GM12878 (cell line): ENCODE measurements around the gene USP4. TPM values are rescaled to one million over a fixed set of nuclear protein-coding genes. Genes with fewer than 3 reads are reported as not detected.

Experiments
- ATAC-seq: fragments of 200-7000 bp; cut with Tn5 transposase; 3 replicates; pipeline ENCODE4 v1.9.1; 2020; ENCODE audit warnings: mild to moderate bottlenecking, moderate library complexity
- BruUV-seq: library from RNA; stranded (reverse); fragments of 400-500 nt; replicated peaks from 2 replicates; lab custom pipeline; 2021; lab: Mats Ljungman, UMichigan
- CTCF ChIA-PET: fragments of 300-600 bp; sonication (Branson Sonifier 250); formaldehyde crosslinking; extraction: SDS; loops from one replicate; lab custom pipeline; 2021; ENCODE audit warnings: inconsistent platforms; lab: Yijun Ruan, JAX
- POLR2A ChIA-PET: fragments of 350-600 bp; formaldehyde crosslinking; extraction: SDS; loops from one replicate; lab custom pipeline; 2021; ENCODE audit warnings: inconsistent platforms; lab: Charles Lee
- RAD21 ChIA-PET: fragments of 300-600 bp; sonication (Branson Sonifier 250); formaldehyde crosslinking; loops from one replicate; lab custom pipeline; 2023; ENCODE audit warnings: antibody characterized with exemption; ENCODE audit not compliant: unreplicated experiment; lab: Charles Lee
- SMC1A ChIA-PET: fragments of 300-600 bp; sonication (Branson Sonifier 250); formaldehyde crosslinking; loops from one replicate; lab custom pipeline; 2023; ENCODE audit not compliant: unreplicated experiment, uncharacterized antibody; lab: Charles Lee
- DNase-seq: peaks from one replicate; pipeline ENCODE4 v3.0.0-alpha.2; 2011; ENCODE audit warnings: low read depth, low spot score
- FAIRE-seq: peaks from 3 replicates; lab custom pipeline; 2011; peaks lifted over from hg19 to GRCh38; lab: Jason Lieb, UNC
- H2AFZ ChIP-seq: 2 replicates; pipeline ENCODE4 v1.6.0; 2011; ENCODE audit warnings: low read depth, low read length, control low read depth; ENCODE audit not compliant: control insufficient read depth
- H3K27ac ChIP-seq: 2 replicates; pipeline ENCODE4 v1.5.1; 2011; ENCODE audit warnings: control low read depth; ENCODE audit not compliant: control insufficient read depth, insufficient read depth
- H3K27me3 ChIP-seq, 2 experiments: replicated peaks in 1 of 2; 2 replicates each; pipeline versions ENCODE4 v1.6.0 to v1.6.1; 2011; ENCODE audit warnings: low read length in 1 of 2; ENCODE audit not compliant: control insufficient read depth in 2 of 2, insufficient read depth in 2 of 2
- H3K36me3 ChIP-seq, 2 experiments: 2 replicates each; pipeline ENCODE4 v1.5.1; 2011; ENCODE audit warnings: low read length in 1 of 2; ENCODE audit not compliant: control insufficient read depth in 2 of 2, insufficient read depth in 2 of 2
- H3K4me1 ChIP-seq: 2 replicates; pipeline ENCODE4 v1.6.1; 2011; ENCODE audit warnings: mild to moderate bottlenecking, low read length, moderate library complexity, mixed read lengths; ENCODE audit not compliant: control insufficient read depth, insufficient read depth
- H3K4me2 ChIP-seq: 2 replicates; pipeline ENCODE4 v1.6.0; 2011; ENCODE audit warnings: control low read depth; ENCODE audit not compliant: control insufficient read depth, insufficient read depth
- H3K4me3 ChIP-seq: fragments of 200-600 bp; sonication (generic); 2 replicates; pipeline ENCODE4 v1.5.1; 2016
- H3K79me2 ChIP-seq: 2 replicates; pipeline ENCODE4 v1.6.0; 2011; ENCODE audit warnings: low read length; ENCODE audit not compliant: control insufficient read depth, insufficient read depth
- H3K9ac ChIP-seq: 2 replicates; pipeline ENCODE4 v1.8.0; 2011; ENCODE audit warnings: low read length, control low read depth, mixed read lengths; ENCODE audit not compliant: control insufficient read depth, insufficient read depth
- H3K9me3 ChIP-seq: replicated peaks from 3 replicates; pipeline ENCODE4 v1.5.1; 2011; ENCODE audit warnings: mild to moderate bottlenecking, low read length; ENCODE audit not compliant: control insufficient read depth, insufficient read depth
- H4K20me1 ChIP-seq: 2 replicates; pipeline ENCODE4 v1.6.0; 2011; ENCODE audit not compliant: control insufficient read depth, insufficient read depth
- CREM ChIP-seq: IDR thresholded peaks from 2 replicates; pipeline ENCODE4 v1.6.1; 2014; ENCODE audit warnings: antibody characterized with exemption, low read depth
- DPF2 ChIP-seq: fragments of 450-650 bp; IDR thresholded peaks from 2 replicates; pipeline ENCODE4 v1.6.1; 2017; ENCODE audit warnings: mild to moderate bottlenecking
- GATAD2B ChIP-seq: fragments of 450-650 bp; conservative IDR thresholded peaks from 2 replicates; pipeline ENCODE4 v1.6.1; 2017; ENCODE audit warnings: low read depth, mild to moderate bottlenecking, moderate library complexity
- MYB ChIP-seq: fragments of 150-350 bp; IDR thresholded peaks from 2 replicates; pipeline ENCODE4 v1.6.1; 2014; ENCODE audit warnings: mild to moderate bottlenecking, low read depth, low read length, borderline replicate concordance
- POU2F2 ChIP-seq: IDR thresholded peaks from 3 replicates; pipeline ENCODE4 v1.6.1; 2011; ENCODE audit warnings: low read depth, mild to moderate bottlenecking, low read length, borderline replicate concordance
- RAD21 ChIP-seq: IDR thresholded peaks from 2 replicates; pipeline ENCODE4 v1.6.1; 2011; ENCODE audit warnings: mild to moderate bottlenecking, low read depth, low read length, moderate library complexity; ENCODE audit not compliant: insufficient read depth
- RB1 ChIP-seq: fragments of 450-650 bp; formaldehyde crosslinking; IDR thresholded peaks from 2 replicates; pipeline ENCODE4 v1.6.1; 2017; ENCODE audit warnings: mild to moderate bottlenecking, borderline replicate concordance
- RBBP5 ChIP-seq: fragments of 200-600 bp; sonication (generic); conservative IDR thresholded peaks from 2 replicates; pipeline ENCODE4 v1.6.1; 2016
- RCOR1 ChIP-seq: conservative IDR thresholded peaks from 2 replicates; pipeline ENCODE4 v1.6.1; 2012; ENCODE audit warnings: low read depth, low read length, improper control_type of control experiment
- SMARCA5 ChIP-seq: fragments of 450-650 bp; IDR thresholded peaks from 2 replicates; pipeline ENCODE4 v1.6.1; 2017; ENCODE audit warnings: mild to moderate bottlenecking
- SUZ12 ChIP-seq: fragments of 200-600 bp; sonication (generic); IDR thresholded peaks from one replicate; pipeline ENCODE4 v1.6.1; 2018; ENCODE audit warnings: antibody characterized with exemption, mild to moderate bottlenecking; ENCODE audit not compliant: unreplicated experiment
- YY1 ChIP-seq: IDR thresholded peaks from 2 replicates; pipeline ENCODE4 v1.6.1; 2011; ENCODE audit warnings: low read depth, mild to moderate bottlenecking, low read length
- WGBS: methylation state at CpG from one replicate; pipeline ENCODE4 v1.1.6; 2016; ENCODE audit warnings: low lambda C conversion rate; ENCODE audit not compliant: insufficient replicate concordance, insufficient coverage; ENCODE audit errors: missing lambda C conversion rate; 5-methylcytosine and 5-hydroxymethylcytosine counted together
- in situ Hi-C: fragments of 300-500 bp; cut with MboI; formaldehyde crosslinking; loops from 9 replicates; pipeline ENCODE4 v1.14.3; 2018; ENCODE audit warnings: mixed read lengths
- intact Hi-C: fragments of 100-400 bp; cut with micrococcal nuclease; formaldehyde crosslinking; loops from one replicate; pipeline ENCODE4 v1.14.2; 2022; ENCODE audit not compliant: unreplicated experiment
- polyA plus RNA-seq, 11 experiments: library from polyadenylated mRNA; depleted of rRNA in 4 of 11; unstranded in 6 of 11; stranded (reverse) in 5 of 11; fragments of >200 nt; fragmentation: Nextera tagmentation in 4 of 11; fragmentation: Illumina TruSeq in 1 of 11; extraction: Ambion mirVana in 4 of 11; extraction: Trizol in 1 of 11; gene quantifications; 1 replicate in 1 of 11; 2 replicates in 10 of 11; pipeline versions ENCODE4 v1.2.1 to v1.2.3, GENCODE V29; 2011 to 2016; ENCODE audit warnings: inconsistent platforms in 2 of 11, missing spikeins in 2 of 11, low read depth in 1 of 11
- total RNA-seq, 4 experiments: library from RNA; depleted of rRNA in 3 of 4; stranded (reverse); fragments of >200 nt in 3 of 4; fragmentation: Illumina TruSeq in 1 of 4; extraction: Trizol in 1 of 4; gene quantifications; 2 replicates each; pipeline versions ENCODE4 v1.2.1 to v1.2.3, GENCODE V29; 2013 to 2021
- TF ChIP-seq, protein P1 (sequence below): fragments of 450-650 bp; IDR thresholded peaks from 2 replicates; pipeline ENCODE4 v1.6.1; 2018; ENCODE audit warnings: borderline replicate concordance, mild to moderate bottlenecking; ENCODE audit not compliant: partially characterized antibody
- TF ChIP-seq, protein P2 (sequence below): fragments of 450-650 bp; IDR thresholded peaks from 2 replicates; pipeline ENCODE4 v1.6.1; 2017; ENCODE audit warnings: mild to moderate bottlenecking, moderate library complexity

Gene USP4
- total and polyA plus RNA-seq, 10 of the 15 experiments (the other 5 are each of a cell fraction or from before 2014, with no cell fraction given) = 26.5 to 77.1 (median 66.0) TPM

DNA sequence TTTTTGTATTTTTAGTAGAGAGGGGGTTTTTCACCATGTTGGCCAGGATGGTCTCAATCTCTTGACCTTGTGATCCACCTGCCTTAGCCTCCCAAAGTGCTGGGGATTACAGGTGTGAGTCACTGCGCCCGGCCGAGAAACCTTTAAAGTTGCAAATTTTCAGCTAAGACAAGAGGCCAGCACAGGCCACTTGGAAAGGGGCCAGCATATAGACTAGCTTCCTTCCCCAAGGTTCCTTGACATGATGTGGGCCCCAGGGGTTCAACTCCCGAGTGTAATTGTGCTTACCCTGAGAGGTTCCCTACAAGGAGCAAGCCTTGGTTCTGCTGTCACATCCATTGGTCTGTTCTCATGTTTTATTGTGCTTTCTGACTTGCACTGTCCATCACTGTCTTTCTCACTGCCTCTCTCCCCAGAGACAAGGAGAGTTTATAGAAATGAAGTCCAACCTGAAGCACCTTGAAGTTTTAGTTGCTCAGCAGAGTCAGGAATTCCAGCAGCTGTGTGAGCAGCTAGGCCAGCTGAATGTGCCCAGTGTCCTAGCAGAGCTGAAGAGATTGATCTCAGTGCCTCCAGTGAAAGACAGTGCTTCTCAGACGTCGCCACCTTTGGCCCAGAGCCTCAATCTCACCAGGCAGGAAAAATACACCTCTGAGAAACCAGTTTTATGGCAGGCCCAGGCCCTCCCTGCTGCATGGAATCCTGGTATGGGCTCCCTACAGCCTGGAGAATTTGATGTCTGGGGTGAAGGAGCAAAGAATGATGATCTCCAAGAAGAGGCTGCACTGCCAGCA is 83.9 kb downstream of the USP4 start:
- 71% methylated on average over 6 of the region's 6 CpGs for WGBS
- H3K4me1 ChIP-seq = peaks cover 6% of the 10 kb centered on the region
- CTCF ChIA-PET = no interaction called here
- intact Hi-C loops = no loop called here
- no peak overlapping the region for H3K27ac ChIP-seq
- RAD21 ChIA-PET = interaction anchor here (0.7 kb wide), 1 partner anchor 53 kb away, joined by 4 read pairs; no protein-coding TSS in a partner anchor
- no peak overlapping the region for H3K4me3 ChIP-seq
- no peak for FAIRE-seq
- in situ Hi-C loops = no loop called here
- no peak overlapping the region for H2AFZ ChIP-seq
- no peak overlapping the region for H3K4me2 ChIP-seq
- H4K20me1 ChIP-seq = no peaks in the 10 kb centered on the region
- no peak for DNase-seq
- H3K9ac ChIP-seq = no peak overlapping the region
- no peak for ATAC-seq
- no peaks in the 10 kb centered on the region for H3K27me3 ChIP-seq
- BruUV-seq = no TSS peak
- no peaks in the 10 kb centered on the region for H3K36me3 ChIP-seq
- POLR2A ChIA-PET = interaction anchor here (1.3 kb wide), 1 partner anchor 84 kb away, joined by 3 read pairs; the partner anchor contains the start of gene USP4
- SMC1A ChIA-PET = interaction anchor here (1.2 kb wide), 1 partner anchor 11 kb away, joined by 3 read pairs; no protein-coding TSS in a partner anchor
- no peaks in the 10 kb centered on the region for H3K79me2 ChIP-seq
- no peaks in the 10 kb centered on the region for H3K9me3 ChIP-seq
- TF ChIP-seq DPF2 (no peak), SUZ12 (no peak), CREM (no peak), MYB (no peak), POU2F2 (no peak), RB1 (no peak), SMARCA5 (no peak), RAD21 (no peak), RBBP5 (no peak), GATAD2B (no peak), YY1 (no peak), RCOR1 (no peak)
- TF ChIP-seq, protein P1, sequence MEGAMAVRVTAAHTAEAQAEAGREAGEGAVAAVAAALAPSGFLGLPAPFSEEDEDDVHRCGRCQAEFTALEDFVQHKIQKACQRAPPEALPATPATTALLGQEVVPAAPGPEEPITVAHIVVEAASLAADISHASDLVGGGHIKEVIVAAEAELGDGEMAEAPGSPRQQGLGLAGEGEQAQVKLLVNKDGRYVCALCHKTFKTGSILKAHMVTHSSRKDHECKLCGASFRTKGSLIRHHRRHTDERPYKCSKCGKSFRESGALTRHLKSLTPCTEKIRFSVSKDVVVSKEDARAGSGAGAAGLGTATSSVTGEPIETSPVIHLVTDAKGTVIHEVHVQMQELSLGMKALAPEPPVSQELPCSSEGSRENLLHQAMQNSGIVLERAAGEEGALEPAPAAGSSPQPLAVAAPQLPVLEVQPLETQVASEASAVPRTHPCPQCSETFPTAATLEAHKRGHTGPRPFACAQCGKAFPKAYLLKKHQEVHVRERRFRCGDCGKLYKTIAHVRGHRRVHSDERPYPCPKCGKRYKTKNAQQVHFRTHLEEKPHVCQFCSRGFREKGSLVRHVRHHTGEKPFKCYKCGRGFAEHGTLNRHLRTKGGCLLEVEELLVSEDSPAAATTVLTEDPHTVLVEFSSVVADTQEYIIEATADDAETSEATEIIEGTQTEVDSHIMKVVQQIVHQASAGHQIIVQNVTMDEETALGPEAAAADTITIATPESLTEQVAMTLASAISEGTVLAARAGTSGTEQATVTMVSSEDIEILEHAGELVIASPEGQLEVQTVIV = no peak
- TF ChIP-seq, protein P2, sequence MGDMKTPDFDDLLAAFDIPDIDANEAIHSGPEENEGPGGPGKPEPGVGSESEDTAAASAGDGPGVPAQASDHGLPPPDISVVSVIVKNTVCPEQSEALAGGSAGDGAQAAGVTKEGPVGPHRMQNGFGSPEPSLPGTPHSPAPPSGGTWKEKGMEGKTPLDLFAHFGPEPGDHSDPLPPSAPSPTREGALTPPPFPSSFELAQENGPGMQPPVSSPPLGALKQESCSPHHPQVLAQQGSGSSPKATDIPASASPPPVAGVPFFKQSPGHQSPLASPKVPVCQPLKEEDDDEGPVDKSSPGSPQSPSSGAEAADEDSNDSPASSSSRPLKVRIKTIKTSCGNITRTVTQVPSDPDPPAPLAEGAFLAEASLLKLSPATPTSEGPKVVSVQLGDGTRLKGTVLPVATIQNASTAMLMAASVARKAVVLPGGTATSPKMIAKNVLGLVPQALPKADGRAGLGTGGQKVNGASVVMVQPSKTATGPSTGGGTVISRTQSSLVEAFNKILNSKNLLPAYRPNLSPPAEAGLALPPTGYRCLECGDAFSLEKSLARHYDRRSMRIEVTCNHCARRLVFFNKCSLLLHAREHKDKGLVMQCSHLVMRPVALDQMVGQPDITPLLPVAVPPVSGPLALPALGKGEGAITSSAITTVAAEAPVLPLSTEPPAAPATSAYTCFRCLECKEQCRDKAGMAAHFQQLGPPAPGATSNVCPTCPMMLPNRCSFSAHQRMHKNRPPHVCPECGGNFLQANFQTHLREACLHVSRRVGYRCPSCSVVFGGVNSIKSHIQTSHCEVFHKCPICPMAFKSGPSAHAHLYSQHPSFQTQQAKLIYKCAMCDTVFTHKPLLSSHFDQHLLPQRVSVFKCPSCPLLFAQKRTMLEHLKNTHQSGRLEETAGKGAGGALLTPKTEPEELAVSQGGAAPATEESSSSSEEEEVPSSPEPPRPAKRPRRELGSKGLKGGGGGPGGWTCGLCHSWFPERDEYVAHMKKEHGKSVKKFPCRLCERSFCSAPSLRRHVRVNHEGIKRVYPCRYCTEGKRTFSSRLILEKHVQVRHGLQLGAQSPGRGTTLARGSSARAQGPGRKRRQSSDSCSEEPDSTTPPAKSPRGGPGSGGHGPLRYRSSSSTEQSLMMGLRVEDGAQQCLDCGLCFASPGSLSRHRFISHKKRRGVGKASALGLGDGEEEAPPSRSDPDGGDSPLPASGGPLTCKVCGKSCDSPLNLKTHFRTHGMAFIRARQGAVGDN = no peak
